Germinal center (tissue), 1 donor: Measurements from ENCODE around the gene GSDME.
"Not testable (repeated sequence)": the region's sequence is repeated elsewhere in the genome, so short reads cannot be mapped to it uniquely, and the experiment has no call there.

Source experiments
- DNase-seq: peaks from one replicate; pipeline ENCODE4 v3.0.0; 2012; ENCODE audit warnings: mixed read lengths, low spot score

GSDME gene

DNA sequence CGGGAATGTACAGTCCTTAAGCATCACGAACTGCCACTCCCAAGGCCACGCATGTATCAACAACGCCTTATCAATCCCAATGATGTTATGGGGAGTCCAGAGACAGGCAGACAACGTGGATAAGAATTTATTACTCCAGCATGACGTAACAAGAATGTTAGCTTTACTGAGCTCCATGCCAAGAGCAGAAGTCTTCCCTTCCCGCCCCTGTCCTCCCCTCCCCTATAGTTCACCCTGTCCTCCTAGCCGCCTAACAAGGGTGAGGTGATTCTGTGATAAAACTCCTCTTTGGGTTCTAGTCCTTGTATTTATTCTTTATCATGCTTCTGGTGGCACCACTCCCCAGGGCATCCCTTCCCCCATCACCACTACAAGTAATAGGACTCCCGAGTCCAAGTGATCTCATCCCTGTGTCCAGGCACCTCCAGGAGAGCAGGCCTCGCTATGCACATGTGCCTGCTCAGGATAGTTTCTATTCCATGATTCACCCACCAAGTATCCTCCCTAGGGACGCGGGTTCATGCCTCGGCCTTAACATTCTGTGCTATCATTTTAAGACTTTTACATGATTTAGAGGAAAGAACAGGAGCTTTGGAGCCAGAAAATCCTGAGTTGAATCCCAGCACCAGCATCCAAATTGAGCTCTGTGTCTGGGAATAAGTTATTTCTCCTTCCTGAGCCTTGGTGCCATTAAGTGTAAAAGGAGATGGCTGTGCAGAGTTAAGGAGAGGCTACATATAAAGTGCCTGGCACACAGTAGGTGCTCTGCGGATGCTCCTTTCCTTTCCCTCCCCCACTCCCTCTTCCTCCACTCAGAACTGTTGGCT, 15.4 kb downstream of the GSDME start:
- DNase-seq = no peak

DNA sequence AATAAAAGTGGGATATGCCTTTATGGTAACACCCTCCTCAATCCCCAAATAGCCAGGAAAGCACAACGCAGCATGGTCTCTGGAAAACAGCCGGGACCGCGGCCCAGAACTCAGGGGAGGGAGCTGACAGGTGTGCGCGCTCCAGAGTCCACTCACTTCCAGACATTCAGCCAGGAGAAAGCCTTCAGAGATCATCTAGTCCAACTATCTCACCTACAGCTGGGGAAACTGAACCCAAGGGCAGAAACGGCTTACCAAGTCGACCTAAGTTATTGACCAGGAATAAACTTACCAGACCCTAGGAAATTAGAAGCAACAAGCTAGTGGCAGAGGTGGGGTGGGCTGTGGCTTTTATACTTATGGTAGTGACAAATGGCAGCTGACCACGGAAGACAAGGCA, 16.4 kb downstream of the GSDME start:
- no peak for DNase-seq

DNA sequence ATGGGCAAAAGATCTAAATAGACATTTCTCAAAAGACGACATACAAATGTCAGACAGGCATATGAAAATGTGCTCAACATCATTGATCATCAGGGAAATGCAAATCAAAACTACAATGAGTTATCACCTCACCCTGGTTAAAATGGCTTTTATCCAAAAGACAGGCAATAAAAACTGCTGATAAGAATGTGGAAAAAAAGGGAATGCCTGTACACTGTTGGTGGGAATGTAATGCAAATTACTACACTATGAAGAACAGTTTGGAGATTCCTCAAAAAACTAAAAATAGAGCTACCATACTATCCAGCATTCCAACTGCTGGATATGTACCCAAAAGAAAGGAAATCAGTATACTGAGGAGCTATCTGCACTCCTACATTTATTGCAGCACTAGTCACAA, 18.0 kb downstream of the GSDME start:
- no peak for DNase-seq

DNA sequence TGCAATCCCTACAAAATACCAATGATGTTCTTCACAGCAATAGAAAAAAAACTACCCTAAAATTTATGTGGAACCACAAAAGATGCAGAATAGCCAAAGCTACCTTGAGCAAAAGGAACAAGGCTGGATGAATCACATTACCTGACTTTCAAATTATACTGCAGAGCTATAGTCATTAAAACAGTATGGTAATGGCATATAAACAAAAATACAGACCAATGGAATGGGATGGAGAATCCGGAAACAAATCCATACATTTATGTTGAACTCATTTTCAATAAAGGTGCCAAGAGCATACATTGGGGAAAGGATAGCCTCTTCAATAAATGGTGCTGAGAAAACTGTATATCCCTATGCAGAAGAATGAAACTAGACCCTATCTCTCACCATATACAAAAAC, 18.7 kb downstream of the GSDME start:
- DNase-seq = no peak

DNA sequence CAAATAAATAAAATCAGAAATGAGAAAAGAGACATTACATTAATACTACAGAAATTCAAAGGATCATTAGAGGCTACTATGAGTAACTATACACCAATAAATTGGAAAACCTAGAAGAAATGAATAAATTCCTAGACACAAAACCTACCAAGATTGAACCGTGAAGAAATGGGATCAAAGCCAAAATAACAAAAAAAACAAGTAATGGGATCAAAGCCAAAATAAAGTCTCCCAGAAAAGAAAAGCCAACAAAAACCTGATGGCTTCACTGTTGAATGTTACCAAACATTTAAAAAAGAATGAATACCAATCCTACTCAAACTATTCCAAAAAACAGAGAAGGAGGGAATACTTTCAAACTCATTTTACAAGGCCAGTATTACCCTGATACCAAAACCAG, 20.0 kb downstream of the GSDME start:
- DNase-seq = no peak

DNA sequence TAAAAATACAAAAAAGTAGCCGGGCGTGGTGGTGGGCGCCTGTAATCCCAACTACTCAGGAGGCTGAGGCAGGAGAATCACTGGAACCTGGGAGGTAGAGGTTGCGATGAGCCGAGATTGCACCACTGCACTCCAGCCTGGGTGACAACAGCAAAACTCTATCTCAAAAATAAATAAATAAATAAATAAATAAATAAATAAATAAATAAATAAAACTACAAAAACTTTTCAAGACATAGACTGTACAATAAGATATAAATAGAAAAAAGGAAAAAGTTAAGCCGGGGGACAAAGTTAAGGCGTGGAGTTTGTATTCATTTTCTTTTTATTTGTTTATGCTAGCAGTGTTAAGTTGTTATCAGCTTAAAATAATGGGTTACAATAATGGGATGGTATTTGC, 21.7 kb downstream of the GSDME start:
- not testable (repeated sequence) for DNase-seq

DNA sequence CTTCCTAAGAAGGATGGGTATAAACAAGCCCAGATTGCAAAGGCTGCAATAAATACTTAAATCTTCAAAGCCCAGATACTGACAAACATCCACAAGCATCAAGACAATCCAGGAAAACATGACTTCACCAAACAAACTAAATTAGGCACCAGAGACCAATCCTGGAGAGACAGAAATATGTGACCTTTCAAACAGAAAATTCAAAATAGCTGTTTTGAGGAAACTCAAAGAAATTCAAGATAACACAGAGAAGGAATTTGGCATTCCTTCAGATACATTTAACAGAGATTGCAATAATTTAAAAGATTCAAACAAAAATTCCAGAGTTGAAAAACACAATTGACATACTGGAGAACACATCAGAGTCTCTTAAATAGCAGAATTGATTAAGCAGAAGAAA, 23.0 kb downstream of the GSDME start:
- DNase-seq = no peak

DNA sequence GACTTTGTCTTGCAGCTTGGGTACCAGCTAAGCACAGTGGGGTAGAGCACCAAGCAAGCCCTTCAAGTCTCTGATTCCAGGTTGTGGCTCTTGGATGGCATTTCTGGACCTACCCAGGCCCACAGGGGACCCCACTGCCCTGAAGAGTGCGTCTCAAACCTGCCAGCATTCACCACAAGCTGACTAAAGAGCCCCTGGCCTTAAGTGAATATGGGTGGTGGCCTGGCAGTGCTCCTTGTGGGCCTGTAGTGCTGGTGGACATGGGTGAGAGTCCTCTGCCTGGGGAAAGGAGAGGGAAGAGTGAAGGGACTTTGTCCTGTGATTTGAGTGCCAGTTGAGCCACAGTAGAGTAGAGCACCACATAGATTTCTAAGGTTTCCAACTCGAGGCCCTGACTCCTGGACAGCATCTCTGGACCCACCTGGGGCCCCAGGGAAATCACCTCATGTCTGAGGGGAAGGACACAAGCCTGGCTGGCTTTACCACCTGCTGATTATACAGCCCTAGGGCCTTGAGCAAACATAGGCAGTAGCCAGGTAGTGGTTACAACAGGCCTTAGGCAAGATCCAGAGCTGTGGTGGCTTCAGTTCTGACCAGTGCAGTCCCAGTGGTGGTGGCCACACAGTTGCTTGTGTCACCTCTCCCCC, 23.7 kb downstream of the GSDME start:
- DNase-seq = no peak

DNA sequence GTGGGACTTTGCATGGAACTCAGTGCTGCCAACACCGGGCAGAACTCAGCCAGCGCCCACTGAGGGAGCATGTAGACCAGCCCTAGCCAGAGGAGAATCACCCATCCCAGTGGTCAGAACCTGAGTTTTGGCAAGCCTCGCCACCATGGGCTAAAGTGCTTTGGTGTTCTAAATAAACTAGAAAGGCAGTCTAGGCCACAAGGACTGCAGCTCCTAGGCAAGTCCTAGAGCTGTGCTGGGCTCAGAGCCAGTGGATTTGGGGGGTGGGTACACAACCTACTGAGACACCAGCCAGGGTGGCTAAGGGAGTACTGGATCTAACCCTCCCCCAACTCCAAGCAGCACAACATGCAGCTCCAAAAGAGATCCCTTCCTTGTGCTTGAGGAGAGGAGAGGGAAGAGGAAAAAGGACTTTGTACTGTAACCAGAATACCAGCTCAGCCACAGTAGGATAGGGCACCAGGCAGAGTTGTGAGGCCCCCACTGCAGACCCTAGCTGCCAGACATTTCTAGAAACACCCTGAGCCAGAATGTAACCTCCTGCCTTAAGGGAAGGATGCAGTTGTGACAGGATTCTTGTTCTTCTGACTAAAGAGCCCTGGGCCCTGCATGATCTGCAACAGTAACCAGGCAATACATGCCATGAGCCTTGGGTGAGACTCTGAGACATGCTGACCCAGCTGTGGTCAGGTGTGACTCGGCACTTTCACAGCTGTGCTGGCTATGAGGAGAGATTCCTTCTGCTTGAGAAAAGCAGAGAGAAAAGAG, 24.4 kb downstream of the GSDME start:
- no peak for DNase-seq

DNA sequence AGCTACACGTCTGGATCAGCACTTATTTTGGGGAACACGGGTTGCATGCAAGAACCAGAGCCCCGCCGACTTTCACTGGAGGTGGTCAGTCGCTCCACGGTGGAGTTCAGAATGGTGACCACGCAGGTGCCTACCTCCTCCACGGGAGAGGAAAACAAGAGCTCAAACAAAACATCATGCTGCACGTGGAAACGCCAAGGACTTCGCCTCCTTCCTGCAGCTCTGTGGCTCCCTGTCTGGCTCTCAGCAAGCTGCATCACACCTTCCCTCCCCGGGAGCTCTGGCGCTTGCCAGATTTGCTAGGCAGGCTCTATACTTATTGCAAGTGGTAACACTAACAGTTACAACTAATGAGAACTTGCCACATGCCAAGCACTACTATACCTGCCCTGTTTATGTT, 26.0 kb downstream of the GSDME start:
- no peak for DNase-seq

DNA sequence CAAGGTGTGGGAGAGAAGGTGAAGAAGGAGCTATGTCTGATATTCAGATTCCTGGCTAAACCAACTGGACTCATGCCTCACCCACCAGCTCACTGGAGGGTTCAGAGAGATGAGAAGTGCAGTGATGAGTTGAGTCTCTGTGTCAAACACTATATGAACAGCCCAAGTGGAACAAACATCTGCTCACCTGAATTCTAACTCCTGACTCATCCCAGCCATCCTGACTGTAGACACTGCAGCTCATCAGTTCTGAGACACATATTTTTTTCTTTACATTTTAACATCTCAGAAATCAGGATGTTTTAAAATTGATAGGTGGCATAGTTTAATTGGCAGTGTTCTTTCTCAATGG, 27.3 kb downstream of the GSDME start:
- DNase-seq = no peak

DNA sequence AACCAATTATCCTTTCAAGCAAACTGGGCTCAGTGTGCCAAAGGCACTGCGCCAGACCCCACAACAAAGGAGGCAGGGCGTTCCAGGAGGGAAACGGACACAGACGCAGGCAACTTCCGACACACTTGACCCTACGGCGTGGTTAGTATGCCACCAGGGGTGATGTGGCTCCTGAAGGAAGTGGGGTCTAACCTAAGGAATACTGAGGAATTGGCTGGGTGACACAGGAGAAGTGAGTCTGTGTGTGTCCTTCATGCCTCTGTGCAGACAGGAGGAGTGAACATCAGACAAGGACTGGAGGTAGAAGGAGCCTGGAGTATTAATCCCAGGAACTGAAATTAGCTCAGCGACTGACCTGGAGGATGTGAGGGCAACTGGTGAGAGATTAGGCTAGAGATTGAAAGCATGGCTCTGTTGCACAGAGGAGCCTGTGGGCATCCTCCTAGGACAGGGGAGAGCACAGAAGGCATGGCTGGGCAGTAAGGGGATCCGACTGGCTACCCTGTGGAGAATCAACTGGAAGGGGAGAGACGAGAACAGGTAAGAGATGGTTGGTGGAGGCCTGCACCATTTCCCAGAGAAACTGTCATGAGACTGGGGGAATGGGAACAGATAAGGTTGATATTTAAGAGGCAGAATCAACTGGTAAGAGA, 27.8 kb downstream of the GSDME start:
- DNase-seq = no peak

DNA sequence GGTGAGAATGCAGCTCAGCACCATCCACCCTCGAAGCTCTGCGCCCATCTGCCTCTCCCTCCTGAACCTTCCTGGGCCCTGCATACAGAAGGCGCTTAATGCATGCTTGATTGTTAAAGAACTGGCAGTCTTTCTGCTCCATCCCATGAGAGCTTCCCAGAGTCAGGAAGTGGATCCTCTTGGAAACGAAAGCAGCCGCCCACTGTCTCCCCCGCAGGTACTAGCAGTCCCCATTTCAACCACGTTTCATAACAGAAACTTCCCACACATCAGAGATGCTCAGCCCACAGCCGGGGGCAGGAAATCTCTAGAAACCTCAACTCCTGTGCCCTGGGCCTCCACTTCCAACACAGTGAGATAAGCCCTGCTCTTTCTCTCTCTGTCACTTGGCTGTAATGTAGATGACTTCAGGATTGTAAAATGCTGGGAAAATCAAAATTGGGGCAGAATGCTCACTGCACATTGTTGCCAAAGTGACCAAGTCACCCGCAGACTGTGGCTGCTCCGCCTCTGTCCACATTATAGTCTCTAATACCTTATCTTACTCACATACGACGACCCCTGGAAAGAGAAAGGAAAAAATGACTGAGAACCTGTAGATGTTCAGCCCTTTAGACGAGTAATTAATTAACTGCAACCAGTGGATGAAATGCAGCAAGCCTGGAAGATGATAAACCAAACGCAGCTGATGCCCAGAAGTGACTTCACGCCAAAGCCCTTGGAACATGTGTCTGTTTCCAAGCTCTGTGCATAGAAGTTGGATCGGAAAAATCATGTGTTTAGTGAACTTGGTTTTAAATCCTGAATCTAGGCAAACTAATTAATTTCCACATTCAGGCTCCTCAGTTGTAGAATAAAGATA, 28.5 kb downstream of the GSDME start:
- no peak for DNase-seq

DNA sequence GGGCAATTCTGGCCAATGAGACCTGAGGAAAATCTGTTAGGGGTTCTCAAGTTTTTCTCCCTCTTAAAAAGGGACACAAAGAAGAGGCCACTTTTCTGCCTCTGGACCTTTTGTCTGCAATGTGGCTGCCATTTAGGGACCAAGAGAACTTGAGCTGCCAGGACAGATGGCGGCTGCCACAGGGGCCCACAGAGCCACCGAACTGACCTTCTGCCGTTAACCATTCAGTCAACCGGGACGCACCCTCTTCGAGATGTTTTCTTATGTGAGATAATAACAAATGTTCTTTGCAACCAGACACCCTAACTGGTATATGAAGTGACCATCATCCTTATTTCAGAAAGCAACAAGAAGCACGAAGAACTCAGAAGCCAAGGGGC, 29.2 kb downstream of the GSDME start:
- DNase-seq = no peak

DNA sequence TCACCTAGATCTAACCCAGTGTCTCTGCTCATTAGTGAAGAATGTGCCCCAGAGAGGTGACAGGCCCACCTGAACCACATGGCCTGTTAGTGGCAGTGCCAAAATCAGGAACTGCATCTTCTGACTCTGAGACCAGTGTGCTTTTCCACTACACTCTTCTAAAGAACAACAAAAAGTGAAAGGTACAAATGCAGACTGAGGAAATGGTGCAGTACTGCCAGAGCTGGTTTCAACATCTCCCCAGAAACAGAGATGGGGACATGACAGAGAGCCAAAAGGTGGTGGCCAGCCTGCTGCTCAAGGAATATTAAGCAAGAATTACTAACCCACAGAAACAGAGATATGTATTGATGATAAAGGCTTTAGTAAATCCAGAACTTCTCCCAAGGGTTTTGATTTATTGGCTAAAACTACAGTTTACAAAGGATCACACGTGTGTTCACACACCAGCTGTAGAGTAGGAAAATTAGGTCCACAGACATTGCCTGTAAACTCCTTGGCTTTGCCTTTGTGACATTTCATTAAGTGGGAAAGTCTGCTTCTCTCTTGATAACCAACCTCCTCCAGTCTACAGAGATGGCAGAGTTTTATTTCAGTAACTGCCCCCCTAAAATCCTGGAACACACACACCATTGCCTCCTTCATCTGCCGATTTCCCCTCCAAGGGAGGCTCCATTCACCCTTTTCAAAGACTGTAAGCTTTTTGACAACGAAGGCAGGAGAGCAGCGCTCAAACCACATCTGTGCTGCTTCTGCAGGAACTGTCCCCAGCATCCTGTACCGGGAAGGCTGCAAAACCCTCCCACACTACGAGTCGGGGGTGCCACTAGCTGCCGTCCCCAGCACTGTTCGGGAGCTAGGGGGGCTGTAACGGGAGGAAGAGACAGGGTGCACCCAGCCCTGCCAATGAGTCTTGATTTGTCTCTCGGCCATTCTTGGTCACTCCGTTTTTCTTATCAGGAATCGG, 29.8 kb downstream of the GSDME start:
- no peak for DNase-seq

DNA sequence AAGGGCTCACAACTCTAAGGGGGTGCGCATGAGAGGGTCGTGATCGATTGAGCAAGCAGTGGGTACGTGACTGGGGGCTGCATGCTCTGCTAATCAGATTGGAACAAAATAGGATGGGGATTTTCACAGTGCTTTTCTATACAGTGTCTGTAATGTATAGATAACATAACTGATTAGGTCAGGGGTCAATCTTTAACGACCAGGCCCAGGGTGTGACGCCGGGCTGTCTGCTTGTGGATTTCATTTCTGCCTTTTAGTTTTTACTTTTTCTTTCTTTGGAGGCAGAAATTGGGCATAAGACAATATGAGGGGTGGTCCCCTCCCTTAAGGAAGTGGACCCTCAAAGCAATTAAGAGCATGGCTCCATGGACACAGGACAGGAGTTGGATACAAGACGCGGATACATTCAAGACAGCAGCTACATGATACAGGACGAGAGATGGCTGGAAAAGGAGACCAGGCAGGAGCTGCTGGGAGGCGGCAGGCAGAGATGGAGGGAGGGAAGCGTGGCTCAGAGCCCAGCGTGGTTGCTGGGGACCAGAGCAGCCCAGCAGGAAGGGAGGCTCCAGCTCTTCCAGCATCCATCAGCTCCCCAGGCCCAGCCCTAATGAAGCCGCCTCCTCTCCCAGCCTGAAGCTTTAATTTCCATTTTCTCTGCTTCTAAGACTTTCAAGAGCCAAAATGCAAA, 31.6 kb downstream of the GSDME start:
- DNase-seq = no peak

DNA sequence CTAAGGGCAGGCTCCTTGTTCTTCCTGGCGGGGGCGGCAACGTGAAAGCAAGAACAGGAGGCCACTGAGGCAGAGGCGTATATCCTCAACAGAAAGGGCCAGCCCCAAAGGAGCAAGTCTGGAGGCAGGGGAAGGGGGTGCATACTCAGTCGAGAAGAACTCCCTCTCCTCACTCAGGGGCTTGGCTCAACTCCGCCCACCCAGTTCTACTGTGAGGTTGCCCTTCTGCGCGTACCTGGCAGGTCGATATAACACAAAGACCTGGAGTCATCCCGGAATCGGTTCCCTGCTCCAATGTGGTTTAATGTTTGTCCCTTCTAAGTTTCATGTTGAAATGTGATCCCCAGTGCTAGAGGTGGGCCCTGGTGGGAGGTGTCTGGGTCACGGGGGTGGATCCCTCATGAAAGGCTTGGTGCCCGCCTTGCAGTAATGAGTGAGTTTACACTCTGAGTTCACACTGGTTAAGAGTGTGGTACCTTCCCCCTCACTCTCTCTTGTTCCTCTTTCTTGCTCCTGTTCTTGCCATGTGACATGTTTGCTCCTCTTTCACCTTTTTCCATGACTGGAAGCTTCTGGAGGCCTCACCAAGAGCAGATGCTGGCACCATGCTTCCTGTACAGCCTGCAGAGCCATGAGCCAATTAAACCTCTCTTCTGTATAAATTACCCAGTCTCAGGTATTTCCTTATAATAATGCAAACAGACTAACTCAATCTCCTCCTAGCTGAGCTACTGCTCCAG, 32.6 kb downstream of the GSDME start:
- DNase-seq = no peak

DNA sequence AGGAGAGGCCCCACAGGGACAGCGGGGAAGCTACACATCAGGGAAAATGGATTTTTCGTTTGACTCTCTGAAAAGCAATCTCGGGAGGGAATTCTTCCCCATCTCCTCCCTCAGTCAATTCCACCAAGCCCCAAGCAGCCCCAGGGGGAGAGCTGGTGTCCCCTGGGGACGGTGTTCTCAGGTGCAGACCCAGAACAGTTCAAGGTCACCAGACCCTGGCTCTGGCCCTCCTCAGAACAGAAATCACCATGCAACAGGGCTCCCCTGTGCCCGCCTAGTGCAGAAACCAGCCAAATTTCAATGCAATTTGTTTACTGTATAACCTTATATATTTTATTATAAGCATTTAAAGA, 34.1 kb downstream of the GSDME start:
- no peak for DNase-seq
